Adrenal gland (tissue), 12 donors: ENCODE measurements around the gene MARF1. TPM values are rescaled to one million over a fixed set of nuclear protein-coding genes. Genes with fewer than 3 reads are reported as not detected.
A peak's percentile ranks its signal among the peaks of the same experiment; 100 is the strongest.

ENCODE experiments used
- DNase-seq, 7 donors: peaks; one replicate each; pipeline ENCODE4 v3.0.0-alpha.2; 2019 to 2020
- H3K27ac ChIP-seq, 5 donors: fragments of 200-600 bp; sonication (generic) in 4 of 5; 1 replicate in 3 of 5; 2 replicates in 2 of 5; pipeline versions ENCODE4 v1.5.1 to v1.8.0; 2016 to 2020; ENCODE audit warnings: mild to moderate bottlenecking in 1 of 5
- H3K27me3 ChIP-seq: fragments of 200-600 bp; 2 replicates; pipeline ENCODE4 v1.8.0; 2021
- H3K36me3 ChIP-seq, 2 donors: fragments of 200-600 bp; replicated peaks in 1 of 2; 1 replicate in 1 of 2; 2 replicates in 1 of 2; pipeline versions ENCODE4 v1.5.1 to v1.8.0; 2018 to 2022
- H3K4me1 ChIP-seq, 2 donors: fragments of 200-600 bp; replicated peaks in 1 of 2; 1 replicate in 1 of 2; 2 replicates in 1 of 2; pipeline versions ENCODE4 v1.5.1 to v1.8.0; 2018 to 2021
- H3K4me3 ChIP-seq, 4 donors: fragments of 200-600 bp; sonication (generic) in 3 of 4; one replicate each; pipeline ENCODE4 v1.5.1; 2016 to 2018
- H3K9me3 ChIP-seq, 3 donors: fragments of 200-600 bp; sonication (generic) in 1 of 3; replicated peaks in 1 of 3; 1 replicate in 2 of 3; 2 replicates in 1 of 3; pipeline versions ENCODE4 v1.5.1 to v1.8.0; 2016 to 2021
- CTCF ChIP-seq, 6 experiments: fragments of 450-650 bp in 4 of 6; fragments of 200-600 bp in 2 of 6; sonication (generic) in 1 of 6; IDR thresholded peaks; 1 replicate in 5 of 6; 2 replicates in 1 of 6; pipeline versions ENCODE4 v1.5.1 to v1.8.0; 2016 to 2021; ENCODE audit warnings: antibody characterized with exemption in 6 of 6, mild to moderate bottlenecking in 2 of 6, moderate library complexity in 1 of 6
- POLR2A ChIP-seq, 2 donors: fragments of 450-650 bp; IDR thresholded peaks; one replicate each; pipeline ENCODE4 v1.6.1; 2017; ENCODE audit warnings: antibody characterized with exemption in 2 of 2, mild to moderate bottlenecking in 2 of 2, moderate library complexity in 1 of 2
- WGBS, 4 donors: extraction: QIAGEN DNeasy Blood & Tissue Kit in 2 of 4; methylation state at CpG; one replicate each; pipeline versions ENCODE4 v1.1.5 to v1.1.7; 2013 to 2017; 5-methylcytosine and 5-hydroxymethylcytosine counted together
- intact Hi-C, 2 donors: fragments of 100-400 bp; cut with DNase I; formaldehyde crosslinking; loops; one replicate each; pipeline versions ENCODE4 v1.14.1 to v1.15.0; 2022 to 2023
- polyA plus RNA-seq, 3 donors: library from polyadenylated mRNA; stranded (reverse); fragments of 200-250 nt in 2 of 3; fragments of 350-450 nt in 1 of 3; fragmentation: Illumina TruSeq in 1 of 3; extraction: RNeasy Lipid Tissue Mini Kit (QIAGEN cat#74804) in 1 of 3; gene quantifications; one replicate each; pipeline ENCODE4 v1.2.3, GENCODE V29; 2013 to 2014
- total RNA-seq, 9 donors: library from RNA; depleted of rRNA in 4 of 9; stranded (reverse); fragments of >200 nt in 4 of 9; fragments of 120-200 nt in 1 of 9; fragmentation: NEBNext Ultra II Directional in 1 of 9; extraction: Animal tissue kit (Norgen Biotek cat#: 25700) in 1 of 9; gene quantifications; one replicate each; pipeline versions ENCODE4 v1.1.0 to v1.2.4, GENCODE V29; 2013 to 2023
- donor health status: healthy with polysubstance abuse.
- donor health status: Bipolar disorder and iron deficiency.
- donor health status: DM: yes; HTN: yes; CAD: no.
- donor health status: DM: no; HTN: no; CAD: no.
- donor health status: DM: no; HTN: no; CAD: no.
- donor health status: DM: yes; HTN: yes; CAD: no.

Gene MARF1
- total and polyA plus RNA-seq, 12 donors, result 13.2 to 77.9 (median 34.2) TPM

- no peak overlapping the region for H3K27ac ChIP-seq
- no peak for DNase-seq
- H3K9me3 ChIP-seq, result no peaks in the 10 kb centered on the region
- H3K36me3 ChIP-seq, result no peaks in the 10 kb centered on the region
- no peak overlapping the region for H3K4me3 ChIP-seq
- H3K4me1 ChIP-seq, result peaks cover 0 to 13% of the 10 kb centered on the region in 2 donors
- TF ChIP-seq POLR2A (IDR thresholded peaks at IDR 0.05) (no peak), CTCF (IDR thresholded peaks at IDR 0.05) (no peak)
- H3K27me3 ChIP-seq, result no peaks in the 10 kb centered on the region
- 97 to 100% (median 98%) methylated on average over 8 to 12 of the region's 12 CpGs for WGBS, 4 donors
- intact Hi-C loops, result no loop called here
These were observed 56.2 kb downstream of the MARF1 start for GRCh38 chr16:15586716-15587115.

GRCh38 chr16:15585956-15586355 lies 57.0 kb downstream of the MARF1 start:
- 85 to 92% (median 88%) methylated on average over 1 of the region's 1 CpG for WGBS, 4 donors
- no peaks in the 10 kb centered on the region for H3K27me3 ChIP-seq
- no peak overlapping the region for H3K4me3 ChIP-seq
- peaks cover 0 to 13% of the 10 kb centered on the region in 2 donors for H3K4me1 ChIP-seq
- intact Hi-C loops, result no loop called here
- no peaks in the 10 kb centered on the region for H3K9me3 ChIP-seq
- H3K36me3 ChIP-seq, result no peaks in the 10 kb centered on the region
- no peak overlapping the region for H3K27ac ChIP-seq
- no peak for DNase-seq
- TF ChIP-seq POLR2A (IDR thresholded peaks at IDR 0.05) (no peak), CTCF (IDR thresholded peaks at IDR 0.05) (no peak)

- intact Hi-C loops, result no loop called here
These were observed 59.4 kb downstream of the MARF1 start for GRCh38 chr16:15583526-15583925.

GRCh38 chr16:15581127-15581815 lies 61.7 kb downstream of the MARF1 start:
- no peak overlapping the region for H3K4me3 ChIP-seq
- intact Hi-C loops, result no loop called here
- no peaks in the 10 kb centered on the region for H3K27me3 ChIP-seq
- no peaks in the 10 kb centered on the region for H3K9me3 ChIP-seq
- H3K4me1 ChIP-seq, result no peaks in the 10 kb centered on the region
- DNase-seq, result no peak
- 84 to 92% (median 87%) methylated on average over 10 of the region's 10 CpGs for WGBS, 4 donors
- TF ChIP-seq POLR2A (IDR thresholded peaks at IDR 0.05) (no peak), CTCF (IDR thresholded peaks at IDR 0.05) (no peak)
- peak overlapping the region in 1 of 5 donors; percentile 11 for H3K27ac ChIP-seq
- no peaks in the 10 kb centered on the region for H3K36me3 ChIP-seq

More at GRCh38 chr16:15583526-15583925, 59.4 kb downstream of the MARF1 start:
- TF ChIP-seq CTCF (IDR thresholded peaks at IDR 0.05) (no peak), POLR2A (IDR thresholded peaks at IDR 0.05) (no peak)
- H3K36me3 ChIP-seq, result no peaks in the 10 kb centered on the region
- no peaks in the 10 kb centered on the region for H3K4me1 ChIP-seq
- 80 to 94% (median 93%) methylated on average over 4 of the region's 4 CpGs for WGBS, 4 donors
- DNase-seq, result no peak
- H3K27ac ChIP-seq, result no peak overlapping the region
- no peaks in the 10 kb centered on the region for H3K27me3 ChIP-seq
- H3K4me3 ChIP-seq, result no peak overlapping the region
- no peaks in the 10 kb centered on the region for H3K9me3 ChIP-seq
